Upper lobe of left lung (tissue), 6 donors: ENCODE measurements around the gene ANKS1B. TPM values are rescaled to one million over a fixed set of nuclear protein-coding genes. Genes with fewer than 3 reads are reported as not detected.
A peak's percentile ranks its signal among the peaks of the same experiment; 100 is the strongest.

ENCODE experiments used
- ATAC-seq, 2 donors: fragments of 200-7000 bp; cut with Tn5 transposase; one replicate each; pipeline ENCODE4 v1.9.1; 2022; ENCODE audit warnings: mild to moderate bottlenecking in 2 of 2, moderate library complexity in 2 of 2; ENCODE audit not compliant: low FRiP score in 2 of 2
- DNase-seq, 2 donors: peaks; one replicate each; pipeline ENCODE4 v3.0.0-alpha.2; 2019 to 2020
- H3K27ac ChIP-seq, 4 donors: fragments of 200-600 bp; sonication (generic); one replicate each; pipeline ENCODE4 v1.5.1; 2016 to 2019
- H3K27me3 ChIP-seq, 4 donors: fragments of 200-600 bp; sonication (generic); one replicate each; pipeline ENCODE4 v1.5.1; 2017 to 2019
- H3K36me3 ChIP-seq, 4 donors: fragments of 200-600 bp; sonication (generic); one replicate each; pipeline ENCODE4 v1.5.1; 2016 to 2019
- H3K4me1 ChIP-seq, 4 donors: fragments of 200-600 bp; sonication (generic); one replicate each; pipeline ENCODE4 v1.5.1; 2018 to 2019
- H3K4me3 ChIP-seq, 4 donors: fragments of 200-600 bp; sonication (generic); one replicate each; pipeline ENCODE4 v1.5.1; 2017 to 2019; ENCODE audit warnings: mild to moderate bottlenecking in 2 of 4, moderate library complexity in 1 of 4
- H3K9me3 ChIP-seq, 4 donors: fragments of 200-600 bp; sonication (generic); one replicate each; pipeline ENCODE4 v1.5.1; 2018 to 2019
- EP300 ChIP-seq, 4 donors: sonication (generic); formaldehyde crosslinking; IDR thresholded peaks; one replicate each; pipeline ENCODE4 v1.5.1; 2017; ENCODE audit warnings: antibody characterized with exemption in 4 of 4, control low read depth in 2 of 4
- POLR2A ChIP-seq, 4 donors: fragments of 450-650 bp; IDR thresholded peaks; one replicate each; pipeline ENCODE4 v1.5.1; 2016 to 2017; ENCODE audit warnings: antibody characterized with exemption in 4 of 4, mild to moderate bottlenecking in 2 of 4
- POLR2AphosphoS5 ChIP-seq, 2 donors: sonication (generic); formaldehyde crosslinking; IDR thresholded peaks; one replicate each; pipeline ENCODE4 v1.5.1; 2017; ENCODE audit warnings: antibody characterized with exemption in 2 of 2
- WGBS, 2 donors: methylation state at CpG; one replicate each; pipeline ENCODE4 v1.1.5; 2017 to 2018; 5-methylcytosine and 5-hydroxymethylcytosine counted together
- total RNA-seq, 6 donors: library from RNA; depleted of rRNA in 4 of 6; stranded (reverse); fragments of >200 nt in 4 of 6; gene quantifications; one replicate each; pipeline versions ENCODE4 v1.1.0 to v1.2.1, GENCODE V29; 2016 to 2021
- TF ChIP-seq, protein P1 (sequence below), 6 experiments: fragments of 450-650 bp in 4 of 6; fragments of 200-600 bp in 2 of 6; sonication (generic) in 2 of 6; IDR thresholded peaks; one replicate each; pipeline ENCODE4 v1.5.1; 2016 to 2019; ENCODE audit warnings: antibody characterized with exemption in 6 of 6
- donor health status: DM: no; HTN: no; CAD: no; lungs with moderate emphysema.
- donor health status: DM: no; HTN: yes; CAD: no; lungs with severe emphysema.

ANKS1B gene
- total RNA-seq, 6 donors from 2014 or later, result 5.1 to 23.7 (median 7.2) TPM

DNA sequence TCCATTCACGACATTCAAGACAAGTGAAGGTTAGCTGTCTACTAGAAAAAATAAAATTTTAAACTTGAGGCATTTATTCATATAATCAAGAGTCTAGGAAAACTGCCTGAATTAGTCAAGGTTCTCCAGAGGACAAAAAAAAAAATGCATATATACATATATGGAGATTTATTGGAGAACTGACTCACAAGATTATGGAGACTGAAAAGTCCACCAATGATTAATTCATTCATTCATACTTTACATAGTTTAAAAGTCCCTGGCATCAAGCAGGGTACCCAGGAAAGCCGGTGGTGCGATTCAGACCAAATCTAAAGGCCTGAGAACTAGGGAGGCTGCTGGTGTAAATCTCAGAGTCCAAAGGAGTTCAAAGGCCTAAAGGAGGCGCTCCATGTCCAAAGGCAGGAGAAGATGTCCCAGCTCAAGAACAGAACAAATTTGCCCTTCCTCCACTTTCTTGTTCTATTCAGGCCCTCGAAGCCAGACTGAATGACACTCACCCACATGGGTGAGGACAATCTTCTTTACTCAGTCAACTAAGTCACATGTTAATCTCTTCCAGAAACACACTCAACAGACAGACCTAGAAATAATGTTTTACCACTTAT is 64.3 kb downstream of the ANKS1B start:
- no peak for DNase-seq
- Histone ChIP-seq H3K9me3 (no peaks in the 10 kb centered on the region), H3K4me3 (no peak overlapping the region), H3K27ac (no peak overlapping the region), H3K36me3 (no peaks in the 10 kb centered on the region), H3K4me1 (no peaks in the 10 kb centered on the region), H3K27me3 (no peaks in the 10 kb centered on the region)
- ATAC-seq, result no peak
- TF ChIP-seq POLR2A (IDR thresholded peaks at IDR 0.05), result no peak
- no peak for TF ChIP-seq POLR2AphosphoS5 (IDR thresholded peaks at IDR 0.05)
- TF ChIP-seq, protein P1, sequence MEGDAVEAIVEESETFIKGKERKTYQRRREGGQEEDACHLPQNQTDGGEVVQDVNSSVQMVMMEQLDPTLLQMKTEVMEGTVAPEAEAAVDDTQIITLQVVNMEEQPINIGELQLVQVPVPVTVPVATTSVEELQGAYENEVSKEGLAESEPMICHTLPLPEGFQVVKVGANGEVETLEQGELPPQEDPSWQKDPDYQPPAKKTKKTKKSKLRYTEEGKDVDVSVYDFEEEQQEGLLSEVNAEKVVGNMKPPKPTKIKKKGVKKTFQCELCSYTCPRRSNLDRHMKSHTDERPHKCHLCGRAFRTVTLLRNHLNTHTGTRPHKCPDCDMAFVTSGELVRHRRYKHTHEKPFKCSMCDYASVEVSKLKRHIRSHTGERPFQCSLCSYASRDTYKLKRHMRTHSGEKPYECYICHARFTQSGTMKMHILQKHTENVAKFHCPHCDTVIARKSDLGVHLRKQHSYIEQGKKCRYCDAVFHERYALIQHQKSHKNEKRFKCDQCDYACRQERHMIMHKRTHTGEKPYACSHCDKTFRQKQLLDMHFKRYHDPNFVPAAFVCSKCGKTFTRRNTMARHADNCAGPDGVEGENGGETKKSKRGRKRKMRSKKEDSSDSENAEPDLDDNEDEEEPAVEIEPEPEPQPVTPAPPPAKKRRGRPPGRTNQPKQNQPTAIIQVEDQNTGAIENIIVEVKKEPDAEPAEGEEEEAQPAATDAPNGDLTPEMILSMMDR (IDR thresholded peaks at IDR 0.05), result no peak
- TF ChIP-seq EP300 (IDR thresholded peaks at IDR 0.05), result no peak
- WGBS, 2 donors, result 86 to 89% methylated on average over 5 of the region's 5 CpGs

DNA sequence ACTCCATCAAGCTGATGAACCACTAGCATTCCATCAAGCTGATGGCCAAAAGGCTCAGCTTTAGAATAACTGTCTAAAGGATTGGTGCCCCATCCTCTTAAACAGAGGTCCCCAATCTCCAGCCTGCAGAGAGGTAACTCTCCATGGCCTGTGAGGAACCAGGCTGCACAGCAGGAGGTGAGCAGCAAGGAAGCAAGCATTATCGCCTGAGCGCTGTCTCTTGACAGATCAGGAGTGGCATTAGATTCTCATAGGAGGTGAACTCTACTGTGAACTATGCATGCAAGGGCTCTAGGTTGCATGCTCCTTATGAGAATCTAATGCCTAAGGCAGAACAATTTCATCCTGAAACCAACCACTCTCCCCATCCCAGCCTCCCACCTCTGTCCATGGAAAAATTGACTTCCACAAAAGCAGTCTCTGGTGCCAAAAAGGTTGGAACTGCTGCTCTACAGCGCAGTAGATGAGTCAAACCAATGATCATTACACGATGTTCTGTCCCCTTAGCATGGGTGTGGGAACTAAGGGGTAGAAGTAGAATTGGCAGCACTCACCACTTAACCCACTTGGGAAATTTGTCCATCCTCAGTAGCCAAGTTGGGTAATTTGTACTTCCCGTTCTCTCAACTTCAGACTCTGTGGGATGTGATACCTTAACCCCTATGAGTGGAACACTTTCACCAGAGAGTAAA is 66.9 kb downstream of the ANKS1B start:
- Histone ChIP-seq H3K27ac (no peak overlapping the region), H3K9me3 (no peaks in the 10 kb centered on the region), H3K27me3 (no peaks in the 10 kb centered on the region), H3K4me1 (peaks cover 0 to 4% (median 0%) of the 10 kb centered on the region in 4 donors), H3K36me3 (no peaks in the 10 kb centered on the region), H3K4me3 (no peak overlapping the region)
- DNase-seq, result no peak
- WGBS, 2 donors, result 83 to 88% methylated on average over 5 of the region's 5 CpGs
- ATAC-seq, result peak in 1 of 2 donors; percentile 94
- TF ChIP-seq EP300 (IDR thresholded peaks at IDR 0.05) (no peak), POLR2AphosphoS5 (IDR thresholded peaks at IDR 0.05) (no peak), POLR2A (IDR thresholded peaks at IDR 0.05) (no peak)
- TF ChIP-seq, protein P1 (IDR thresholded peaks at IDR 0.05), result no peak

DNA sequence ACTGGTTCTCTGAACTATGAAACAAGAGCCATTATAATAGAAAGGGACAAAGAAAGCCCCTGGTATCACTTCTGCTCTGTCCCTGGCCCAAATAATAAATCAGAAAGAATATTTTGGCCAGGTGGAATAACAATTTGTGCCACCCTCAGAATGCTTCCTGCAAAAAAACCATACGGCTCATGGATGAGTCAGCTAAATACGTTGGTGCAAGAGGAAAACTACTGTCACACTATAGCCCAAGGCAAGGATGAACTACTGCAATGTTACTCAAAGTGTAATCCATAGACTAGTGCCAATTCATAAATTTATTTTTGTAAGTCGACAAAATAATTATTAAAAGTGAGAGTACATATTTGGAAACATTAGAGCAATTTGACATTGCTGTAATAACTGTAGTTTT is 68.2 kb downstream of the ANKS1B start:
- WGBS, 2 donors, result 65 to 75% methylated on average over 3 of the region's 3 CpGs
- Histone ChIP-seq H3K4me1 (peaks cover 0 to 7% (median 3%) of the 10 kb centered on the region in 4 donors), H3K4me3 (no peak overlapping the region), H3K27me3 (no peaks in the 10 kb centered on the region), H3K27ac (no peak overlapping the region), H3K36me3 (no peaks in the 10 kb centered on the region), H3K9me3 (no peaks in the 10 kb centered on the region)
- no peak for ATAC-seq
- DNase-seq, result no peak
- no peak for TF ChIP-seq POLR2A (IDR thresholded peaks at IDR 0.05)
- no peak for TF ChIP-seq POLR2AphosphoS5 (IDR thresholded peaks at IDR 0.05)
- TF ChIP-seq, protein P1 (IDR thresholded peaks at IDR 0.05), result no peak
- TF ChIP-seq EP300 (IDR thresholded peaks at IDR 0.05), result no peak

- no peaks in the 10 kb centered on the region for H3K27me3 ChIP-seq
- H3K4me3 ChIP-seq, result no peak overlapping the region
- H3K4me1 ChIP-seq, result peaks cover 0 to 7% (median 3%) of the 10 kb centered on the region in 4 donors
- WGBS, 2 donors, result 80 to 83% methylated on average over 6 of the region's 6 CpGs
- no peak overlapping the region for H3K27ac ChIP-seq
- DNase-seq (no peak), ATAC-seq (no peak)
- H3K36me3 ChIP-seq, result no peaks in the 10 kb centered on the region
- no peaks in the 10 kb centered on the region for H3K9me3 ChIP-seq
- no peak for TF ChIP-seq EP300 (IDR thresholded peaks at IDR 0.05)
- TF ChIP-seq, protein P1 (IDR thresholded peaks at IDR 0.05), result no peak
- TF ChIP-seq POLR2AphosphoS5 (IDR thresholded peaks at IDR 0.05), result no peak
- TF ChIP-seq POLR2A (IDR thresholded peaks at IDR 0.05), result no peak
Measured at GRCh38 chr12:99915251-99916082, 69.3 kb downstream of the ANKS1B start.
